ENCODE measurements around the gene FGGY. TPM values are rescaled to one million over a fixed set of nuclear protein-coding genes. Genes with fewer than 3 reads are reported as not detected.

The FGGY gene
- total RNA-seq, 1 experiment from 2014 or later = 12.0 TPM

DNA sequence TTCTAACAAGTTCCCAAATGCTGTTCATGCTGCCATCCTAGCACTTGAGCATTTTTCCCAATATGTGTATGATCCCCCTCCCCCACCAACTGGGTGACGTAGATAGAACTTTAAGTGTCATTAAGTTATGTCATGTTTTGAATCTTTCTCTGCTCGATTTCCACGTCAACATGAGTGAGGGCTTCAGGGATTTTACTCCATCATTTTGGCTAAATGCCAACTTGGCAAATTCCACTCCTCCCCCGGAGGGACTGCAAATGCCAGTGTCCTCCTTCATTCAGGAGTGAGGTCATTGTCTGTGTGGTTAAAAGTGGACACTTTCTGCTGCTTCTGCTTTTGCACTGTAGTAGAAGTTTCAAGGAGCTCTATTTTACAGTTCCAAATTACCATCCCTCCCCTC is 201.7 kb downstream of the FGGY start:
- H3K36me3 Mint-ChIP-seq = peaks cover 4% of the 10 kb centered on the region; the same call in 1 of the 2 replicates
- POLR2A ChIA-PET = no interaction called here
- no peaks in the 10 kb centered on the region for H3K27me3 Mint-ChIP-seq (ENCODE audit: low read depth)
- peaks cover 22% of the 10 kb centered on the region for H3K4me1 Mint-ChIP-seq
- no peak for ATAC-seq
- peaks cover 9% of the 10 kb centered on the region for H3K9me3 Mint-ChIP-seq
- no peak overlapping the region for H3K27ac Mint-ChIP-seq
- no peak overlapping the region for H3K4me3 Mint-ChIP-seq
- CTCF ChIA-PET = no interaction called here
- no peak for TF ChIP-seq PREB (CRISPR knock-in tag; IDR thresholded peaks at IDR 0.05; ENCODE audit: borderline replicate concordance)
- DNase-seq (ENCODE audit: low spot score) = no peak

GRCh38 chr1:59499273-59499942 is 202.5 kb downstream of the FGGY start:
- no peak for ATAC-seq
- TF ChIP-seq USF2 (CRISPR knock-in tag; IDR thresholded peaks at IDR 0.05) = no peak
- TF ChIP-seq TEAD4 (CRISPR knock-in tag; IDR thresholded peaks at IDR 0.05) = no peak
- TF ChIP-seq CBFB (CRISPR knock-in tag; IDR thresholded peaks at IDR 0.05; ENCODE audit: low read depth) = no peak
- H3K27ac Mint-ChIP-seq = no peak overlapping the region

GRCh38 chr1:59499943-59500569 is 203.2 kb downstream of the FGGY start:
- H3K27ac Mint-ChIP-seq = no peak overlapping the region
- DNase-seq (ENCODE audit: low spot score) = no peak
- POLR2A ChIA-PET = no interaction called here
- H3K4me1 Mint-ChIP-seq = peaks cover 19% of the 10 kb centered on the region
- no peak for ATAC-seq
- no peak overlapping the region for H3K4me3 Mint-ChIP-seq
- H3K36me3 Mint-ChIP-seq = peaks cover 4% of the 10 kb centered on the region; the same call in 1 of the 2 replicates
- CTCF ChIA-PET = no interaction called here
- TF ChIP-seq SMAD3 (CRISPR knock-in tag; IDR thresholded peaks at IDR 0.05; ENCODE audit: borderline replicate concordance) (no peak), FOXP4 (CRISPR knock-in tag; IDR thresholded peaks at IDR 0.05) (no peak), JUN (CRISPR knock-in tag; IDR thresholded peaks at IDR 0.05) (no peak), CTCF (IDR thresholded peaks at IDR 0.05) (no peak), GRHL2 (CRISPR knock-in tag; IDR thresholded peaks at IDR 0.05; ENCODE audit: insufficient replicate concordance, severe bottlenecking) (no peak), ZNF423 (CRISPR knock-in tag; IDR thresholded peaks at IDR 0.05) (no peak), NFATC4 (CRISPR knock-in tag; IDR thresholded peaks at IDR 0.05) (no peak), MAX (CRISPR knock-in tag; IDR thresholded peaks at IDR 0.05) (no peak)
- TF ChIP-seq, protein P1, sequence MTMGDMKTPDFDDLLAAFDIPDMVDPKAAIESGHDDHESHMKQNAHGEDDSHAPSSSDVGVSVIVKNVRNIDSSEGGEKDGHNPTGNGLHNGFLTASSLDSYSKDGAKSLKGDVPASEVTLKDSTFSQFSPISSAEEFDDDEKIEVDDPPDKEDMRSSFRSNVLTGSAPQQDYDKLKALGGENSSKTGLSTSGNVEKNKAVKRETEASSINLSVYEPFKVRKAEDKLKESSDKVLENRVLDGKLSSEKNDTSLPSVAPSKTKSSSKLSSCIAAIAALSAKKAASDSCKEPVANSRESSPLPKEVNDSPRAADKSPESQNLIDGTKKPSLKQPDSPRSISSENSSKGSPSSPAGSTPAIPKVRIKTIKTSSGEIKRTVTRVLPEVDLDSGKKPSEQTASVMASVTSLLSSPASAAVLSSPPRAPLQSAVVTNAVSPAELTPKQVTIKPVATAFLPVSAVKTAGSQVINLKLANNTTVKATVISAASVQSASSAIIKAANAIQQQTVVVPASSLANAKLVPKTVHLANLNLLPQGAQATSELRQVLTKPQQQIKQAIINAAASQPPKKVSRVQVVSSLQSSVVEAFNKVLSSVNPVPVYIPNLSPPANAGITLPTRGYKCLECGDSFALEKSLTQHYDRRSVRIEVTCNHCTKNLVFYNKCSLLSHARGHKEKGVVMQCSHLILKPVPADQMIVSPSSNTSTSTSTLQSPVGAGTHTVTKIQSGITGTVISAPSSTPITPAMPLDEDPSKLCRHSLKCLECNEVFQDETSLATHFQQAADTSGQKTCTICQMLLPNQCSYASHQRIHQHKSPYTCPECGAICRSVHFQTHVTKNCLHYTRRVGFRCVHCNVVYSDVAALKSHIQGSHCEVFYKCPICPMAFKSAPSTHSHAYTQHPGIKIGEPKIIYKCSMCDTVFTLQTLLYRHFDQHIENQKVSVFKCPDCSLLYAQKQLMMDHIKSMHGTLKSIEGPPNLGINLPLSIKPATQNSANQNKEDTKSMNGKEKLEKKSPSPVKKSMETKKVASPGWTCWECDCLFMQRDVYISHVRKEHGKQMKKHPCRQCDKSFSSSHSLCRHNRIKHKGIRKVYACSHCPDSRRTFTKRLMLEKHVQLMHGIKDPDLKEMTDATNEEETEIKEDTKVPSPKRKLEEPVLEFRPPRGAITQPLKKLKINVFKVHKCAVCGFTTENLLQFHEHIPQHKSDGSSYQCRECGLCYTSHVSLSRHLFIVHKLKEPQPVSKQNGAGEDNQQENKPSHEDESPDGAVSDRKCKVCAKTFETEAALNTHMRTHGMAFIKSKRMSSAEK (CRISPR knock-in tag; IDR thresholded peaks at IDR 0.05; ENCODE audit: borderline replicate concordance) = no peak
- H3K27me3 Mint-ChIP-seq (ENCODE audit: low read depth) = no peaks in the 10 kb centered on the region
- peaks cover 9% of the 10 kb centered on the region for H3K9me3 Mint-ChIP-seq

More at GRCh38 chr1:59499273-59499942, 202.5 kb downstream of the FGGY start:
- ChIA-PET POLR2A (no interaction called here), CTCF (no interaction called here)
- Mint-ChIP-seq H3K4me1 (peaks cover 19% of the 10 kb centered on the region), H3K4me3 (no peak overlapping the region), H3K36me3 (peaks cover 4% of the 10 kb centered on the region; the same call in 1 of the 2 replicates), H3K27me3 (ENCODE audit: low read depth) (no peaks in the 10 kb centered on the region), H3K9me3 (peaks cover 9% of the 10 kb centered on the region)
- no peak for DNase-seq (ENCODE audit: low spot score)

Measured in WTC11 (cell line).